HG03103 (cell line): Measurements from ENCODE around the gene ATAD1.
"Not testable (repeated sequence)": the region's sequence is repeated elsewhere in the genome, so short reads cannot be mapped to it uniquely, and the experiment has no call there.

Experiments used
- ATAC-seq: cut with Tn5 transposase; IDR thresholded peaks from one replicate; pipeline ENCODE4 v1.9.1; 2021; ENCODE audit warnings: low read depth; ENCODE audit not compliant: unreplicated experiment

ATAD1 gene

GRCh38 chr10:87816163-87816897 lies 1.7 kb downstream of the ATAD1 start:
- ATAC-seq = no peak

- ATAC-seq = no peak
Measured at GRCh38 chr10:87804939-87805569, 13.0 kb downstream of the ATAD1 start.

GRCh38 chr10:87803831-87804230 lies 14.2 kb downstream of the ATAD1 start:
- no peak for ATAC-seq

- ATAC-seq = no peak
Measured at GRCh38 chr10:87803328-87803727, 14.7 kb downstream of the ATAD1 start.

GRCh38 chr10:87801813-87802435 lies 16.1 kb downstream of the ATAD1 start:
- ATAC-seq = not testable (repeated sequence)

GRCh38 chr10:87799860-87800259 lies 18.2 kb downstream of the ATAD1 start:
- ATAC-seq = no peak

- ATAC-seq = no peak
Measured at GRCh38 chr10:87798082-87798481, 19.9 kb downstream of the ATAD1 start.

- no peak for ATAC-seq
Measured at GRCh38 chr10:87794285-87794684, 23.7 kb downstream of the ATAD1 start.

- no peak for ATAC-seq
Measured at GRCh38 chr10:87790185-87790584, 27.8 kb downstream of the ATAD1 start.

GRCh38 chr10:87786421-87786820 lies 31.6 kb downstream of the ATAD1 start:
- ATAC-seq = no peak

- ATAC-seq = no peak
Measured at GRCh38 chr10:87782721-87783120, 35.3 kb downstream of the ATAD1 start.

- no peak for ATAC-seq
Measured at GRCh38 chr10:87781545-87781944, 36.5 kb downstream of the ATAD1 start.

- ATAC-seq = no peak
Measured at GRCh38 chr10:87776328-87776727, 41.7 kb downstream of the ATAD1 start.

- no peak for ATAC-seq
Measured at GRCh38 chr10:87775766-87776165, 42.3 kb downstream of the ATAD1 start.

GRCh38 chr10:87771871-87772500 lies 46.0 kb downstream of the ATAD1 start:
- ATAC-seq = no peak

GRCh38 chr10:87767253-87767652 lies 50.8 kb downstream of the ATAD1 start:
- ATAC-seq = no peak

- ATAC-seq = no peak
Measured at GRCh38 chr10:87765666-87766376, 52.2 kb downstream of the ATAD1 start.

- ATAC-seq = no peak
Measured at GRCh38 chr10:87764072-87764934, 53.7 kb downstream of the ATAD1 start.

GRCh38 chr10:87763086-87763861 lies 54.8 kb downstream of the ATAD1 start:
- ATAC-seq = no peak
